ENCODE data around the gene PAK3.

PAK3 gene

DNA sequence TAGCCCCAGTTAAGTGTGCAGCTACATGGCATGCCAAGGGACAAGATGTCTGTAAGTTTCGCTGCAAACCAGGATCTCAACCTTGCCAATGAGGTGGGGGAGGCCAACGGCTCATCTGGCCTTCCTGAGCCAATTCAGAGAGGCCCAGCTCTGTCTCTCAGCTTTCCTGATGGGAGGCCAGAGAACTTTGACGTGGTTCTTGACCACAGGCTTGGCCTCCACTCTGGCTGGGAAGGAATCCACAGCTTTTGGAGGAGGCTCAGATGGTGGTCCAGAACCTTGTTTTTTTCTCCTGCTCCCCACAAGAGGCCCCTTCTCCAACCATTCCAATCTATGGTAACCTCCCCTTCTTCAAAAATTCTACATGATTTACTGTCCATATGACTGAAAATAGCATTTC is 164.5 kb downstream of the PAK3 start:
- DNase-seq (ENCODE audit: low read depth, low spot score) = no peak

DNA sequence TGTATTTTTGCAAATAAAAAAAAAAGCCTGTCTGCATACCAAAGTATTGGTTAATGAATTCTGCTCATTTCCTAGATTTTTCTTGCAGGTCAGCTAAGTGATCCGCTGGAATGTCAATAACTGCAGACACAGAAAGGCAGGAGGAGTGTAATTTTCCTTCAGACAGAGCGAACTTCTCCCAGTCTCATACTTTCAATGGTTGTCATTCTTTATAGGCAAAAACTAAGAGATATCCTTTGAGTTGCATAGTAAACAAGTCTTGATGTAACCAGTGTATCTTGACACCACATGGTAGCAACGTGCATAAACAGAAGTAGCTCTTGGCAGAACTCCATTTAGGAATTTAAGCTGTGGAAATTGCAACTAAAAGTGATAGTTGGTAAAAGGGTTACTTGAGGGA is 166.1 kb downstream of the PAK3 start:
- no peak for DNase-seq (ENCODE audit: low read depth, low spot score)

GRCh38 chrX:111264385-111264784 is 168.4 kb downstream of the PAK3 start:
- no peak for DNase-seq (ENCODE audit: low read depth, low spot score)

- no peak for DNase-seq (ENCODE audit: low read depth, low spot score)
Measured at GRCh38 chrX:111265486-111265885, 169.5 kb downstream of the PAK3 start.

DNA sequence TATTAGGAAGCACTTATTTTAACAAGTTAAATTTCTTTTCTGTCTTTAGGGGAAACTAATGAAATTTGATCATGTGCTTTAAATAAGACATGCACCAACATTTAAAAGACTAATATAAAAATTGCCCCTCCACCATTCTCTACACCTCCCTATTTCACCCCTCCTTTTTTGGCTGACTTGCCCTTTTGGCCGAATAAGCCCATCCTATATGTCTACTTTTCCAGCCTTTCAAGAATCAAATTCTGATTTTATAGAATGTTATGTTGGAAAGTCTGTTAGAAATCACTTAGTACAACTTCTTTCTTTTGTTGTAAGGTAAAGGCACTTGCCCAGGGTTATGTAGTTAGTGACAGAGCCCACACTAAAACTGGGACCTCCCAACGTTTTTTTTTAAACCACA is 172.5 kb downstream of the PAK3 start:
- DNase-seq (ENCODE audit: low read depth, low spot score) = no peak

GRCh38 chrX:111270339-111270738 is 174.3 kb downstream of the PAK3 start, which contains the start of gene CAPN6:
CAPN6 (minus strand) TSS chrX:111270483; CDS start chrX:111263936, 6,547 bp downstream.
- DNase-seq (ENCODE audit: low read depth, low spot score) = no peak

Data from activated CD4-positive, CD25-positive, alpha-beta regulatory T cell treated with anti-CD3 and anti-CD28 coated beads, Interleukin-2, amount 50 U/mL, for 16 hours (primary cell).